Right lobe of liver (tissue), 6 donors: ENCODE measurements around the gene TC2N. TPM values are rescaled to one million over a fixed set of nuclear protein-coding genes. Genes with fewer than 3 reads are reported as not detected.

Experiments used
- ATAC-seq, 4 donors: fragments of 200-7000 bp; cut with Tn5 transposase; one replicate each; pipeline ENCODE4 v1.9.1; 2020; ENCODE audit warnings: mild to moderate bottlenecking in 4 of 4, moderate library complexity in 4 of 4
- DNase-seq, 3 donors: peaks; one replicate each; pipeline ENCODE4 v3.0.0-alpha.2; 2020
- H3K27ac ChIP-seq, 3 donors: fragments of 200-600 bp; one replicate each; pipeline ENCODE4 v1.8.0; 2022
- H3K27me3 ChIP-seq, 2 donors: fragments of 200-600 bp; one replicate each; pipeline ENCODE4 v1.8.0; 2022
- H3K36me3 ChIP-seq, 4 donors: fragments of 200-600 bp; sonication (generic) in 1 of 4; one replicate each; pipeline versions ENCODE4 v1.5.1 to v1.8.0; 2017 to 2022; ENCODE audit warnings: control low read depth in 1 of 4
- H3K4me1 ChIP-seq, 4 donors: fragments of 200-600 bp; sonication (generic) in 1 of 4; one replicate each; pipeline versions ENCODE4 v1.5.1 to v1.8.0; 2017 to 2022; ENCODE audit warnings: control low read depth in 1 of 4
- H3K4me3 ChIP-seq, 3 donors: fragments of 200-600 bp; one replicate each; pipeline ENCODE4 v1.8.0; 2022
- H3K9me3 ChIP-seq, 4 donors: fragments of 200-600 bp; sonication (generic) in 1 of 4; one replicate each; pipeline versions ENCODE4 v1.5.1 to v1.8.0; 2017 to 2022; ENCODE audit warnings: control low read depth in 1 of 4
- POLR2A ChIP-seq: fragments of 450-650 bp; IDR thresholded peaks from one replicate; pipeline ENCODE4 v1.6.1; 2017; ENCODE audit warnings: antibody characterized with exemption, mild to moderate bottlenecking
- WGBS: methylation state at CpG from one replicate; pipeline ENCODE4 v1.1.6; 2018; ENCODE audit warnings: low coverage, low lambda C conversion rate; ENCODE audit not compliant: insufficient coverage; ENCODE audit errors: missing lambda C conversion rate; 5-methylcytosine and 5-hydroxymethylcytosine counted together
- intact Hi-C, 2 donors: fragments of 100-400 bp; cut with DNase I; formaldehyde crosslinking; loops; one replicate each; pipeline versions ENCODE4 v1.11.2 to v1.14.1; 2022
- total RNA-seq, 6 experiments: library from RNA; depleted of rRNA in 2 of 6; stranded (reverse); fragments of >200 nt in 2 of 6; fragmentation: NEBNext Ultra II Directional in 3 of 6; extraction: Animal tissue kit (Norgen Biotek cat#: 25700) in 3 of 6; gene quantifications; one replicate each; pipeline versions ENCODE4 v1.1.0 to v1.2.4, GENCODE V29; 2016 to 2023
- TF ChIP-seq, protein P1 (sequence below), 4 donors: fragments of 200-600 bp in 3 of 4; fragments of 450-650 bp in 1 of 4; IDR thresholded peaks; one replicate each; pipeline versions ENCODE4 v1.5.1 to v1.8.0; 2016 to 2022; ENCODE audit warnings: antibody characterized with exemption in 4 of 4, mild to moderate bottlenecking in 2 of 4
- donor health status: DM: no; HTN: yes; CAD: no.
- donor health status: DM: no; HTN: no; CAD: no.
- donor health status: DM: no; HTN: no; CAD: no.
- donor health status: DM: no; HTN: yes; CAD: no.
- donor health status: DM: no; HTN: yes; CAD: no.

Gene TC2N
- total RNA-seq, 6 experiments from 2014 or later, result 1.0 to 6.5 (median 4.3) TPM

DNA sequence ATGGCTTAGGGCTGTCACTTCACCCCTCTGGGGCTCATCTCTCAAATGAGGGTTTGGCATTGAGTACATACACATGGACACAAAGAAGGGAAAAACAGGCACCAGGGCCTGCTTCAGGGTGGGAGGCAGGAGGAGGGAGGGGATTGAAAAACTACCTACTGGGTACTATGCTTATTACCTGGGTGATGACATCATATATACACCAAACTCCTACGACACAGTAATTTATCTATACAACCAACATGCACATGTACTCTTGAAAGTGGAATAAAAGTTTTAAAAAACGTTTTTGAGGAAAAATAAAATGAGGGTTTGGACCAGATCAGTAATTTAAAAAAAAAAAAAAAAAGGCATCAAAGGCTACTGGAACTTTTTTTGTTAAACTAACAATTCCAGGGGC is 3.6 kb upstream of the TC2N start:
- no peak overlapping the region for H3K4me3 ChIP-seq
- no peak for DNase-seq
- peaks cover 0 to 48% (median 10%) of the 10 kb centered on the region in 4 donors for H3K4me1 ChIP-seq
- 43% methylated on average over 2 of the region's 2 CpGs for WGBS
- no peak for TF ChIP-seq POLR2A
- TF ChIP-seq, protein P1, sequence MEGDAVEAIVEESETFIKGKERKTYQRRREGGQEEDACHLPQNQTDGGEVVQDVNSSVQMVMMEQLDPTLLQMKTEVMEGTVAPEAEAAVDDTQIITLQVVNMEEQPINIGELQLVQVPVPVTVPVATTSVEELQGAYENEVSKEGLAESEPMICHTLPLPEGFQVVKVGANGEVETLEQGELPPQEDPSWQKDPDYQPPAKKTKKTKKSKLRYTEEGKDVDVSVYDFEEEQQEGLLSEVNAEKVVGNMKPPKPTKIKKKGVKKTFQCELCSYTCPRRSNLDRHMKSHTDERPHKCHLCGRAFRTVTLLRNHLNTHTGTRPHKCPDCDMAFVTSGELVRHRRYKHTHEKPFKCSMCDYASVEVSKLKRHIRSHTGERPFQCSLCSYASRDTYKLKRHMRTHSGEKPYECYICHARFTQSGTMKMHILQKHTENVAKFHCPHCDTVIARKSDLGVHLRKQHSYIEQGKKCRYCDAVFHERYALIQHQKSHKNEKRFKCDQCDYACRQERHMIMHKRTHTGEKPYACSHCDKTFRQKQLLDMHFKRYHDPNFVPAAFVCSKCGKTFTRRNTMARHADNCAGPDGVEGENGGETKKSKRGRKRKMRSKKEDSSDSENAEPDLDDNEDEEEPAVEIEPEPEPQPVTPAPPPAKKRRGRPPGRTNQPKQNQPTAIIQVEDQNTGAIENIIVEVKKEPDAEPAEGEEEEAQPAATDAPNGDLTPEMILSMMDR (IDR thresholded peaks at IDR 0.05), result no peak
- no peaks in the 10 kb centered on the region for H3K9me3 ChIP-seq
- no peaks in the 10 kb centered on the region for H3K36me3 ChIP-seq
- no peaks in the 10 kb centered on the region for H3K27me3 ChIP-seq
- no peak for ATAC-seq
- intact Hi-C loops, result no loop called here
- no peak overlapping the region for H3K27ac ChIP-seq

DNA sequence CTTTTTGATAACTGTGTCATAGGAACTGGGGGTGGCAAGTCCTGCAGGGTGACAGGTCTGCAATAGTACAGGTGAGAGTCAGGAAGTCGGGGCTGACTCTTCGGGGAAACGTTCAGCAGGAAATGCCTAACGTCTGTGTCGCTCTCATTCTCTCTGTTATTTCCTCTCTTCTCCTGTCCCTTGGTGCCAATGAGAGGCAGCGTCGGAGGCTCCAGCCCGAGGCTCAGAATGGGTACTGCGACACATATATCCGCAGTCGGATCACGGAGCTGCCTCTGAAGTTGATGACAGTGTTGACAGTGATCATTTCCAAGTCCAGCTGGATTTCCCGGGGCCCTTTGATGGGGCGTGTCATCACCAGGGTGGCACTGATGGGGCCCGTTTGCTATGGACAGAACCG is 2.7 kb upstream of the TC2N start:
- ATAC-seq (no peak), DNase-seq (no peak)
- Histone ChIP-seq H3K4me1 (peaks cover 0 to 39% (median 10%) of the 10 kb centered on the region in 4 donors), H3K27ac (peak overlapping the region; percentile 19 to 38 (median 29)), H3K36me3 (no peaks in the 10 kb centered on the region), H3K4me3 (no peak overlapping the region), H3K27me3 (no peaks in the 10 kb centered on the region), H3K9me3 (no peaks in the 10 kb centered on the region)
- WGBS, result 51% methylated on average over 11 of the region's 16 CpGs
- intact Hi-C loops, result no loop called here
- TF ChIP-seq POLR2A, result no peak
- TF ChIP-seq, protein P1 (IDR thresholded peaks at IDR 0.05), result no peak

DNA sequence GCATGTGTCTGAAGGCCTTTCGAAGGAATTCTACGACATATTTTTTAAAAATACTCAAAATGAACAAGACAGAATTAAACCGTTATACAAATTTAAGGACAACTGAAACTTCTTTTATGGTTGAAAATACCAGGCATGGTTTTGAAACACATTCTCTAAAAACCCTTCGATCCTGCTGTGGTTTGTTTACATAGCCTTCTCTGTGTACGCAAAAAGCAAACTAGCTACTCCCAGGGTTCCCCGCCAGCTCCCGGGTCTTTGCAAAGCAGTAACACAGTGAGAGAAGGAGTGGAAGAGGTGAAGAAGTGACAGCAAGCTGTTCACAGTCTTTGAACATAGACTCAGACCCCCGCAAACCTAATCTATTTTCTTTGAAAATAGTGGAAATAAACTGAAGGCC is 2.2 kb upstream of the TC2N start:
- no peak overlapping the region for H3K4me3 ChIP-seq
- peak overlapping the region; percentile 19 to 38 (median 29) for H3K27ac ChIP-seq
- H3K9me3 ChIP-seq, result no peaks in the 10 kb centered on the region
- peak; percentile 24 to 75 (median 68) for ATAC-seq
- intact Hi-C loops, result no loop called here
- peaks cover 0 to 36% (median 10%) of the 10 kb centered on the region in 4 donors for H3K4me1 ChIP-seq
- H3K27me3 ChIP-seq, result no peaks in the 10 kb centered on the region
- no peak for DNase-seq
- TF ChIP-seq, protein P1 (IDR thresholded peaks at IDR 0.05), result no peak
- no peak for TF ChIP-seq POLR2A
- 33% methylated on average over 8 of the region's 8 CpGs for WGBS
- no peaks in the 10 kb centered on the region for H3K36me3 ChIP-seq

DNA sequence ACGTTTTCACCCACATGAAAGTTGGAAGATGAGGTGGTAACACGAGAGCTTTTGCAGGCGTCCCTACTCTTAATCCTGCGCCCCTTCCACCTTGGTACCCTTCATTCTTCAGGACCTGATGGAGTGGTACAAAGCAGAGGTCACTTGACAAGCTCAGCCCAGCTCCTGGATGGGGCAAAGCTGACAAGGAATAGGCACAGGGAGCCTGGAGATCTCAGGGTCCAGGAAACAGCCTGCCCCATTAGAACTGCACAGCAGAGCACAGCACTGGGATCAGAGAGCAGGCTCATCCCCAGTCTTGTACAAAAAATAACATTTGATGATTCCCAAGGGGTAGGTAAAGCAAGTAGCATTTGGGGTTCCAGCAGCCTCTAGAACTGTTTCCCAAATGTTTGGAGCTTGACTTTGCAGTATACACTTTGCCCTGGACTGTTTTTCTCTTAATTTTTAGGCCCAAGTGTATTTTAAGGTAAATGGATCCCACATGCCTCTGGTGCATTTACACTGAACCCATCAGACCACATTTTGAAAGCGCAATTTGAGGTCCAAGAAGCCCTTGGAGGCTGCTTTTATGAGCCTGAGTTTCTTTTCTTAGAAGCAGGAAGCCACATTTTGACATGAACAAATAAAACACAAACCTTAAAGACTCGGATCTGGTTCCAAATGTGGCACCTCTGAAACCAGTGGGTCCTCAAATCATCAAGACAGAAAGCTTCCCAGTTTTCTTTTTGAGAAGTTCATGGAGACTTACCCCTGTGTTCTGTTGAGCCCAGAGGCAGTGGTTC is 633 bp downstream of the TC2N start:
- Histone ChIP-seq H3K9me3 (no peaks in the 10 kb centered on the region), H3K27me3 (no peaks in the 10 kb centered on the region), H3K36me3 (no peaks in the 10 kb centered on the region), H3K27ac (no peak overlapping the region), H3K4me3 (no peak overlapping the region), H3K4me1 (peaks cover 0 to 15% (median 3%) of the 10 kb centered on the region in 4 donors)
- intact Hi-C loops, result no loop called here
- DNase-seq (no peak), ATAC-seq (no peak)
- TF ChIP-seq POLR2A, result no peak
- TF ChIP-seq, protein P1 (IDR thresholded peaks at IDR 0.05), result no peak
- 59% methylated on average over 4 of the region's 6 CpGs for WGBS
